ENCODE data around the gene IQGAP3.

IQGAP3 gene

DNA sequence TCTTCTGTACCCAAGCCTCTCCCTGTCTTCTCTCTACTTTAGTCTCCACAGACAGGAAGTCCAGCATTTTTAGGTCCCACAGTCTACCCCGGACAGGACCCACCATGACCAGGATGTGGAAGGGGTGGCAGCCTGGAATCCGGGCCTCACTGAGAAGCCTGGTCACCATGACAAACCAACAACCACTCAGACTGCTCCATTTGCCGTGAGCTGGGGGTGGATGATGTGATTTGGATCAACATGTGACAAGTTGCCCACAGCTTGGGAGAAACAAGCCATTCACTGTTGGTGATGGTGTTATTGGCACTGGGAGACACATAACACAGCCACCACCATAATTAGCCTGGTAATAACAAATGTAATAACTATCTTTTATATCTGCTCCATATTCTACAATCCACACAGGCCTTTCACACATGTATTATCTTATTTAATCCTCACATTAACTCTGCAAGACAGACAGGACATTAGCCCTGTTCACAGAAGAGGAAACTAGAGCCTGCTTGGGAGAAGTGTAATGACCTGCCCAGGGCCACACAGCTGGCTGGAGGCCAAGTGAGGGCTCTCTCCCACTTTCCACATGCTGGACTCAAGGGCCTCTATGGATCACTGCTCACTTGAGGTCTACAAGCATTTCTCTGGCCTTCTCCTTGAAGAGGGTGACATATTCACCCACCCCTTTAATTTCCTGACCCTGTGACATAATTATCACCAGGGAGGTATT lies 94.7 kb downstream of the IQGAP3 start:
- DNase-seq, result no peak

DNA sequence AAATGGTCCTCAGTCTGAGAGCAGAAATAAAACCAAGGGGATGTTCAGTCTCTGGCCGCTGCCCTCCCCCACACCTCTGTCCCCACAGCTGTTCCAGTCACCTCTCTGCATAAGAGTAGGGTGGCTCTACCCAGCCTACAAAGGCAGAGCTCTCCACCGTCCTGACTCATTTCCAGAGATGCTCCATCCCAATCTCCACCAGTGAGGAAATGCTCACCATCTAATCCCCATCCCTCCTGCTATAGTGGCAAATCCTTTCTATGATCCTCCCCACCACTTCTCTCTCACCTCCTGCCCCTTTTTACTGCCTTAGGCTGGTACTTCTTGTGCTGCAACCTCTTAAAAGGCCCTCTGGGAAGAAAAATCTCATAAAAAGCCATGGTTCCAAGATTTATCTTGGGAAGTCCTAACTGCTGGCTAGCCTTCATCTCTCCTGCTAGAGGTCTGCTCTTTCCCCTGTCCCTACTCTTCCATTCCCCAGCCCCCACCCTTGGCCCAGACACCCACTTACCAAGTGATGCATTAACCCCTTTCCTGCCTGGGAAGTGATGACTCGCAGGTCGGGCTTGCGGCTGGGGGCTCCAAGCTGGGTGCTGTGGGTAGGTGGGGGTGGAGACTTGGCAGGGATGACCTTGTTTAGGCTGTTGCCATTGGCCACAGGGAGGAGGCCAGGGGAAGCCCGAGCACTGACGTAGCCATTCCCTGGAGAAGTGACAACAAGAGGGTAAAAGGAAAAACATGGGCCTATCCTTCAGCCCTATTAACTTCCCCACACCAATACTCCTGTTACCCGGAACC lies 95.7 kb downstream of the IQGAP3 start:
- DNase-seq, result no peak

DNA sequence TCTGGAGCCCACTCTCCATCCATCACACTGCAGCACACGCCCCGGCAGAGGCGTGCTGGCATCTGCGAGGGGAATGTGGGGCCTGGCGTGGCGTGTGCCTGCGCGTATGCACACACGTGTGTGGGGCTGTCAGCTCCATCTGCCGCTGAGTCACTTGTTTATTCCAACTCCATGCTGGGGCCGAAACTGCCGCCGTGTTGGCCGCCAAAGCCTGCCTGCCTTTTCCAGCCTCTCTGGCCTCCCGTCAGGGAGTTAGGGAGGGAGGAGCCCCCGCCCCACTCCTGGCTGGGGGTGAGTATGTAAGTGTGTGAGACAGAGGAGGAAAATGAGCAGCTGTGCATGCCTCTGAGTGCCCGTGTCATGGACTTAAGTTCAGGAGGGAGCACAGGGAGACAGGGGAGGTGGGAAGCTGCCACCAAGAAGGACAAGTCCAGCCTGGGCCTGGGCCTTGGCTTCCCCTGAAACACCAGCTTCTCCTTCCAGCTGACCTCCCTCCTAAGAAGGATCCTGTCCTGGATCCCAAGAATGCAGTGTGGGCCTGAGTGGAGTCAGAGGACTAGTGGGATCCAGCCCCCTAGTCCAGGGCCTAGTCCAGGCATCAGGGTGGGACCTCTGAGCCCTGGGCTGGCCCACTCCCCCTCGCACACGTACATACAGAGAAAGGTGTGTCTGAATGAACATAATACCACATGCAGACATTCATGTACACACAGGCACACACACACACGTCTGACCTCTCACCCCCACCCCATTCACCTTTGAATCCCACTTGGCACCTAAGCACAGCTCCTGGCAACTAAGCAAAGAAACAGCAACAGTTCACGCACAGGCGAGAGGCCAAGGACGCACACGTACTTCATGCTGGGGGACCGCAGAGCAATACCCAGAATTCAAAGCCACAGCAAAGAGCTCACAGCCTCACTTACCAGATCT lies 96.5 kb downstream of the IQGAP3 start:
- no peak for DNase-seq

Data from inflammatory macrophage treated with lipopolysaccharide for 4 hours (primary cell).